K562 (cell line): ENCODE data around the gene KLHL22. TPM values are rescaled to one million over a fixed set of nuclear protein-coding genes. Genes with fewer than 3 reads are reported as not detected.

Experiments
- ARID3B ChIP-seq: fragments of 250-450 bp; sonication (Bioruptor Pico); IDR thresholded peaks from 2 replicates; pipeline ENCODE4 v1.4.0; 2020; ENCODE audit warnings: borderline replicate concordance
- DDX20 ChIP-seq: fragments of 450-650 bp; IDR thresholded peaks from 2 replicates; pipeline ENCODE4 v1.6.1; 2016; ENCODE audit warnings: missing genetic modification characterization, low read depth, mild to moderate bottlenecking, missing compliant biosample characterization, moderate library complexity
- E2F6 ChIP-seq, 2 experiments: IDR thresholded peaks; 2 replicates each; pipeline ENCODE4 v1.6.1; 2011; ENCODE audit warnings: borderline replicate concordance in 1 of 2, control low read depth in 1 of 2, low read depth in 1 of 2, low read length in 1 of 2, mild to moderate bottlenecking in 1 of 2, mixed read lengths in 1 of 2, moderate library complexity in 1 of 2; ENCODE audit not compliant: insufficient read depth in 1 of 2, insufficient read length in 1 of 2, poor library complexity in 1 of 2, severe bottlenecking in 1 of 2; ENCODE audit errors: extremely low read depth in 1 of 2
- ETV1 ChIP-seq: fragments of 450-650 bp; conservative IDR thresholded peaks from 2 replicates; pipeline ENCODE4 v1.6.1; 2016; ENCODE audit warnings: missing genetic modification characterization, control low read depth, low read depth, missing compliant biosample characterization
- FOXJ2 ChIP-seq: fragments of 200-800 bp; sonication (Bioruptor generic); IDR thresholded peaks from 2 replicates; pipeline ENCODE4 v1.6.1; 2016; ENCODE audit warnings: missing genetic modification characterization, missing compliant biosample characterization
- GTF2A2 ChIP-seq: IDR thresholded peaks from 2 replicates; pipeline ENCODE4 v1.6.1; 2016; ENCODE audit warnings: mild to moderate bottlenecking, missing genetic modification characterization, missing compliant biosample characterization
- IRF2 ChIP-seq: sonication (generic); formaldehyde crosslinking; IDR thresholded peaks from 2 replicates; pipeline ENCODE4 v1.8.1; 2022; ENCODE audit warnings: mild to moderate bottlenecking, missing genetic modification reagents
- L3MBTL2 ChIP-seq: fragments of 450-650 bp; IDR thresholded peaks from 2 replicates; pipeline ENCODE4 v1.6.1; 2016; ENCODE audit warnings: mild to moderate bottlenecking, moderate library complexity
- LCOR ChIP-seq: sonication (generic); formaldehyde crosslinking; IDR thresholded peaks from 2 replicates; pipeline ENCODE4 v1.8.0; 2022; ENCODE audit warnings: mild to moderate bottlenecking, missing genetic modification reagents
- MCM5 ChIP-seq: fragments of 450-650 bp; IDR thresholded peaks from 2 replicates; pipeline ENCODE4 v1.6.1; 2016; ENCODE audit warnings: low read depth
- MTA2 ChIP-seq: fragments of 450-650 bp; IDR thresholded peaks from 2 replicates; pipeline ENCODE4 v1.6.1; 2016; ENCODE audit warnings: low read depth
- NR2F6 ChIP-seq: fragments of 450-650 bp; formaldehyde crosslinking; IDR thresholded peaks from 2 replicates; pipeline ENCODE4 v1.4.0; 2020; ENCODE audit warnings: mild to moderate bottlenecking
- NR4A1 ChIP-seq, 2 experiments: fragments of 250-450 bp in 1 of 2; fragments of 450-650 bp in 1 of 2; sonication (Bioruptor Pico) in 1 of 2; IDR thresholded peaks; 2 replicates each; pipeline versions ENCODE4 v1.4.0 to v1.6.1; 2016 to 2020; ENCODE audit warnings: mild to moderate bottlenecking in 2 of 2, missing compliant biosample characterization in 1 of 2, missing genetic modification characterization in 1 of 2, moderate library complexity in 1 of 2
- PCBP2 ChIP-seq: fragments of 200-400 bp; formaldehyde crosslinking; IDR thresholded peaks from 2 replicates; pipeline ENCODE4 v1.6.1; 2018; ENCODE audit warnings: low read length, low read depth, mild to moderate bottlenecking, moderate library complexity; ENCODE audit not compliant: poor library complexity, severe bottlenecking
- POLR2B ChIP-seq: fragments of 450-650 bp; IDR thresholded peaks from 2 replicates; pipeline ENCODE4 v1.6.1; 2018; ENCODE audit warnings: low read depth; ENCODE audit not compliant: partially characterized antibody
- PTTG1 ChIP-seq: fragments of 450-650 bp; IDR thresholded peaks from 2 replicates; pipeline ENCODE4 v1.6.1; 2016; ENCODE audit warnings: low read depth, mild to moderate bottlenecking, missing genetic modification characterization, missing compliant biosample characterization
- SREBF2 ChIP-seq: sonication (generic); formaldehyde crosslinking; IDR thresholded peaks from 2 replicates; pipeline ENCODE4 v1.4.0; 2020; ENCODE audit warnings: mild to moderate bottlenecking, missing genetic modification reagents
- ZC3H8 ChIP-seq: fragments of 450-650 bp; IDR thresholded peaks from 2 replicates; pipeline ENCODE4 v1.6.1; 2017
- ZNF174 ChIP-seq: fragments of 250-450 bp; sonication (Bioruptor Pico); IDR thresholded peaks from 2 replicates; pipeline ENCODE4 v1.4.0; 2020; ENCODE audit warnings: mild to moderate bottlenecking
- ZNF175 ChIP-seq: fragments of 200-800 bp; sonication (Bioruptor generic); IDR thresholded peaks from 2 replicates; pipeline ENCODE4 v1.6.1; 2016; ENCODE audit warnings: low read depth, mild to moderate bottlenecking, missing genetic modification characterization, missing compliant biosample characterization
- ZNF197 ChIP-seq: fragments of 200-800 bp; sonication (Bioruptor generic); IDR thresholded peaks from 2 replicates; pipeline ENCODE4 v1.6.1; 2016; ENCODE audit warnings: low read depth, missing genetic modification characterization, missing compliant biosample characterization
- ZNF217 ChIP-seq: sonication (generic); formaldehyde crosslinking; IDR thresholded peaks from 2 replicates; pipeline ENCODE4 v1.8.0; 2022; ENCODE audit warnings: mild to moderate bottlenecking, missing genetic modification reagents
- ZNF24 ChIP-seq: fragments of 450-650 bp; IDR thresholded peaks from 2 replicates; pipeline ENCODE4 v1.6.1; 2016
- ZNF3 ChIP-seq: fragments of 250-450 bp; sonication (Bioruptor Pico); IDR thresholded peaks from 2 replicates; pipeline ENCODE4 v1.5.0; 2021; ENCODE audit warnings: mild to moderate bottlenecking, moderate library complexity
- ZNF780A ChIP-seq: fragments of 250-450 bp; sonication (Bioruptor Pico); IDR thresholded peaks from 2 replicates; pipeline ENCODE4 v1.5.0; 2021; ENCODE audit warnings: mild to moderate bottlenecking
- polyA plus RNA-seq, 8 experiments: library from polyadenylated mRNA; depleted of rRNA in 4 of 8; stranded (reverse) in 5 of 8; unstranded in 3 of 8; fragments of >200 nt; fragmentation: Nextera tagmentation in 2 of 8; fragmentation: Illumina TruSeq in 1 of 8; extraction: Ambion mirVana in 2 of 8; extraction: Trizol in 1 of 8; gene quantifications; 2 replicates each; pipeline versions ENCODE4 v1.2.1 to v1.2.3, GENCODE V29; 2011 to 2014; ENCODE audit warnings: inconsistent platforms in 1 of 8, missing spikeins in 1 of 8
- total RNA-seq, 7 experiments: library from RNA; depleted of rRNA in 6 of 7; stranded (reverse); fragments of >200 nt in 6 of 7; fragmentation: Illumina TruSeq in 2 of 7; extraction: Trizol in 2 of 7; gene quantifications; 2 replicates each; pipeline versions ENCODE4 v1.2.1 to v1.2.3, GENCODE V29; 2011 to 2021; ENCODE audit warnings: low replicate concordance in 1 of 7
- TF ChIP-seq, protein P1 (sequence below): fragments of 450-650 bp; formaldehyde crosslinking; IDR thresholded peaks from 2 replicates; pipeline ENCODE4 v1.4.0; 2022; ENCODE audit warnings: mild to moderate bottlenecking, moderate library complexity

KLHL22 gene
- total and polyA plus RNA-seq, 9 of the 15 experiments (the other 6 are each of a cell fraction or from before 2014, with no cell fraction given) = 1.3 to 25.6 (median 15.2) TPM

DNA sequence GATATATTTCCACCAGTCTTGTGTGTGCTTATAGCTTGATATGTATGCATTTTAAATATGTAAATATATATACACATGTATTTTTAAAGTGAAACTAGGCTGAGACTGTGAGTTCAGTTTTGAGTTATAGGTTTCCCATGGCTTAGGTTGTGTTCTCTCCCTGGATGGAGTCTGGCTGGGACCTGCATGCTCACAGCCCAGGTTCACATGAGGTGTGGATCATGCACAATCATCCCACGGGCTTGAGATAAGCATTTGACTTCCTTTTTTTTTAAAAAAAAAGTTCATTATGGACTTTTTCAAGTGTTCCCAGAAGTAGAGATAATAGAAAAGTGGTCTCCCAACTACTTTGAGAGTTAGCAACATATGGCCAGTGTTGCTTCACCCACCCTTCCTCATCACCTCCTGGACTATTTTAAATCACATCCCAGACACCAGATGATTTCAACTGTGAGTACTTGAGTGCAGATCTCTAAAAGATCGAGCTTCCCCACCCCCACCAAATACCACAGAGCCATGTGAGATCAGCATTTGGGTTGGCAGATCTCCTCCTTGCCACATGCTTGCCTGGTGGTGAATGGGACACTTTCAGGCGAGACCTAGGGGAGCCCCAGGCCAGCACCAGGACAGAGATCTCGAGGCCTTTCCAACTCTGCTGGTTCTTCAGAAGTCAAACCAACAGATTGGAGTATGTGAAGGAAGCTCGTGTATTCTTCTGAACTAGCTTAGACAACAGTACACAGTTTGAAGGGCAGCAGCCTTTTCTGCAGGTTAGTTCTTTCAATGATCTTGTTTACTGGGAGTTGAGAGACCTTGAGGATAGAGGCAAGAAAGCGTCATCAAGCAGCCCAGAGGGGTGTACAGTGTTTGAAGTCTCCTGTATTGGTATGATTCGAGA lies 27.7 kb upstream of the KLHL22 start (continued):
- peak in 1 of 2 experiments; percentile 69 for TF ChIP-seq E2F6 (IDR thresholded peaks at IDR 0.05; ENCODE audit: borderline replicate concordance in 1 of 2, extremely low read depth in 1 of 2, insufficient read depth in 1 of 2, insufficient read length in 1 of 2, low read depth in 1 of 2, low read length in 1 of 2, poor library complexity in 1 of 2, severe bottlenecking in 1 of 2)
- no peak for TF ChIP-seq POLR2B
- TF ChIP-seq ARID3B (CRISPR knock-in tag) = no peak
- TF ChIP-seq, protein P1, sequence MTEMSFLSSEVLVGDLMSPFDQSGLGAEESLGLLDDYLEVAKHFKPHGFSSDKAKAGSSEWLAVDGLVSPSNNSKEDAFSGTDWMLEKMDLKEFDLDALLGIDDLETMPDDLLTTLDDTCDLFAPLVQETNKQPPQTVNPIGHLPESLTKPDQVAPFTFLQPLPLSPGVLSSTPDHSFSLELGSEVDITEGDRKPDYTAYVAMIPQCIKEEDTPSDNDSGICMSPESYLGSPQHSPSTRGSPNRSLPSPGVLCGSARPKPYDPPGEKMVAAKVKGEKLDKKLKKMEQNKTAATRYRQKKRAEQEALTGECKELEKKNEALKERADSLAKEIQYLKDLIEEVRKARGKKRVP (CRISPR knock-in tag) = peak; percentile 72
- TF ChIP-seq ETV1 (tag) = peak; percentile 60; the same call in 1 of the 2 replicates
- TF ChIP-seq NR4A1 (CRISPR knock-in tag; IDR thresholded peaks at IDR 0.05) = peak; percentile 96
- peak; percentile 89 for TF ChIP-seq NR4A1 (tag; IDR thresholded peaks at IDR 0.05)
- no peak for TF ChIP-seq L3MBTL2
- TF ChIP-seq LCOR (CRISPR knock-in tag) = no peak
- no peak for TF ChIP-seq GTF2A2 (tag)
- TF ChIP-seq MTA2 = no peak
- TF ChIP-seq ZNF197 (CRISPR knock-in tag) = peak; percentile 56
- no peak for TF ChIP-seq MCM5
- TF ChIP-seq ZNF217 (CRISPR knock-in tag) = no peak
- no peak for TF ChIP-seq ZNF780A (CRISPR knock-in tag)
- TF ChIP-seq ZNF174 (CRISPR knock-in tag) = no peak
- no peak for TF ChIP-seq ZNF175 (CRISPR knock-in tag)
- TF ChIP-seq FOXJ2 (tag) = peak; percentile 80
- TF ChIP-seq ZNF24 = no peak
- peak; percentile 58; the same call in 1 of the 2 replicates for TF ChIP-seq NR2F6
- no peak for TF ChIP-seq SREBF2
- no peak for TF ChIP-seq IRF2
- peak; percentile 77 for TF ChIP-seq DDX20
- no peak for TF ChIP-seq PCBP2
- TF ChIP-seq PTTG1 (tag) = no peak
- no peak for TF ChIP-seq ZNF3 (CRISPR knock-in tag)
- TF ChIP-seq ZC3H8 = no peak
